T-cell (primary cell): ENCODE data around the gene LRG1. TPM values are rescaled to one million over a fixed set of nuclear protein-coding genes. Genes with fewer than 3 reads are reported as not detected.
"Not testable (repeated sequence)": the region's sequence is repeated elsewhere in the genome, so short reads cannot be mapped to it uniquely, and the experiment has no call there.

Experiments
- ATAC-seq, 4 experiments: fragments of 200-7000 bp in 3 of 4; fragments of 150-1000 bp in 1 of 4; cut with Tn5 transposase; replicated peaks in 1 of 4; 1 replicate in 3 of 4; 2 replicates in 1 of 4; pipeline ENCODE4 v1.10.0; 2021; ENCODE audit warnings: moderate library complexity in 3 of 4, mild to moderate bottlenecking in 2 of 4, moderate number of reproducible peaks in 1 of 4
- CTCF ChIA-PET, 2 donors: fragments of 300-600 bp; sonication (Branson Sonifier 250); formaldehyde crosslinking; loops; one replicate each; lab custom pipeline; 2022; ENCODE audit warnings: antibody characterized with exemption in 2 of 2; lab: Charles Lee
- POLR2A ChIA-PET, 2 donors: fragments of 300-600 bp; sonication (Branson Sonifier 250); formaldehyde crosslinking; loops; one replicate each; lab custom pipeline; 2022; ENCODE audit warnings: antibody characterized with exemption in 2 of 2; lab: Charles Lee
- DNase-seq, 35 experiments: peaks; one replicate each; pipeline versions ENCODE4 v3.0.0 to v3.0.0-alpha.2; 2013 to 2023
- H3K27ac ChIP-seq: one replicate; pipeline ENCODE4 v1.5.1; 2013; ENCODE audit warnings: low read length
- H3K27me3 ChIP-seq, 2 experiments: replicated peaks in 1 of 2; 1 replicate in 1 of 2; 2 replicates in 1 of 2; pipeline versions ENCODE4 v1.6.1 to v1.7.0; 2013; ENCODE audit warnings: low read length in 1 of 2, mixed read lengths in 1 of 2; ENCODE audit not compliant: control insufficient read depth in 2 of 2, insufficient read depth in 2 of 2; ENCODE audit errors: extremely low read depth in 1 of 2
- H3K36me3 ChIP-seq, 2 donors: 1 replicate in 1 of 2; 2 replicates in 1 of 2; pipeline versions ENCODE4 v1.6.1 to v1.7.0; 2013; ENCODE audit warnings: low read length in 1 of 2; ENCODE audit not compliant: control insufficient read depth in 2 of 2, insufficient read depth in 1 of 2; ENCODE audit errors: extremely low read depth in 1 of 2
- H3K4me1 ChIP-seq, 2 experiments: 1 replicate in 1 of 2; 2 replicates in 1 of 2; pipeline versions ENCODE4 v1.6.1 to v1.7.0; 2013; ENCODE audit warnings: low read length in 2 of 2, mixed read lengths in 1 of 2; ENCODE audit not compliant: insufficient read depth in 2 of 2, control insufficient read depth in 1 of 2; ENCODE audit errors: extremely low read depth in 1 of 2
- H3K4me3 ChIP-seq, 2 donors: 1 replicate in 1 of 2; 2 replicates in 1 of 2; pipeline versions ENCODE4 v1.5.1 to v1.7.0; 2013; ENCODE audit warnings: mild to moderate bottlenecking in 2 of 2, low read length in 1 of 2, moderate library complexity in 1 of 2; ENCODE audit not compliant: control insufficient read depth in 1 of 2; ENCODE audit errors: extremely low read depth in 1 of 2
- H3K9me3 ChIP-seq: 2 replicates; pipeline ENCODE4 v1.7.0; 2013
- H3K27ac Mint-ChIP-seq, 2 donors: one replicate each; pipeline ENCODE4 v1.8.0; 2020 to 2021; ENCODE audit warnings: mild to moderate bottlenecking in 2 of 2, mixed read lengths in 2 of 2
- H3K27me3 Mint-ChIP-seq, 2 donors: one replicate each; pipeline ENCODE4 v1.8.0; 2021 to 2022; ENCODE audit warnings: mixed read lengths in 2 of 2
- H3K36me3 Mint-ChIP-seq: one replicate; pipeline ENCODE4 v1.8.0; 2021; ENCODE audit warnings: mixed read lengths
- H3K4me1 Mint-ChIP-seq, 3 donors: one replicate each; pipeline ENCODE4 v1.8.0; 2020 to 2022; ENCODE audit warnings: mixed read lengths in 3 of 3, mild to moderate bottlenecking in 1 of 3
- H3K4me3 Mint-ChIP-seq, 3 donors: one replicate each; pipeline ENCODE4 v1.8.0; 2020 to 2022; ENCODE audit warnings: mild to moderate bottlenecking in 3 of 3, mixed read lengths in 3 of 3, moderate library complexity in 3 of 3
- H3K9me3 Mint-ChIP-seq, 3 donors: one replicate each; pipeline ENCODE4 v1.8.0; 2020 to 2022; ENCODE audit warnings: mixed read lengths in 3 of 3
- WGBS: methylation state at CpG from one replicate; pipeline ENCODE4 v1.1.5; 2013; ENCODE audit warnings: missing lambda C conversion rate; ENCODE audit not compliant: insufficient coverage; 5-methylcytosine and 5-hydroxymethylcytosine counted together
- total RNA-seq, 35 experiments: library from RNA in 6 of 35; stranded (reverse) in 6 of 35; fragments of 120-200 nt in 1 of 35; gene quantifications; one replicate each; pipeline versions ENCODE4 v1.2.1 to v1.2.4 and lab custom pipeline; 2013 to 2026

LRG1 gene
- total RNA-seq, 5 donors from 2014 or later (not counting 1 experiment from before 2014, with no cell fraction given) = 0.13 to 0.32 (median 0.19) TPM; not detected in 2

DNA sequence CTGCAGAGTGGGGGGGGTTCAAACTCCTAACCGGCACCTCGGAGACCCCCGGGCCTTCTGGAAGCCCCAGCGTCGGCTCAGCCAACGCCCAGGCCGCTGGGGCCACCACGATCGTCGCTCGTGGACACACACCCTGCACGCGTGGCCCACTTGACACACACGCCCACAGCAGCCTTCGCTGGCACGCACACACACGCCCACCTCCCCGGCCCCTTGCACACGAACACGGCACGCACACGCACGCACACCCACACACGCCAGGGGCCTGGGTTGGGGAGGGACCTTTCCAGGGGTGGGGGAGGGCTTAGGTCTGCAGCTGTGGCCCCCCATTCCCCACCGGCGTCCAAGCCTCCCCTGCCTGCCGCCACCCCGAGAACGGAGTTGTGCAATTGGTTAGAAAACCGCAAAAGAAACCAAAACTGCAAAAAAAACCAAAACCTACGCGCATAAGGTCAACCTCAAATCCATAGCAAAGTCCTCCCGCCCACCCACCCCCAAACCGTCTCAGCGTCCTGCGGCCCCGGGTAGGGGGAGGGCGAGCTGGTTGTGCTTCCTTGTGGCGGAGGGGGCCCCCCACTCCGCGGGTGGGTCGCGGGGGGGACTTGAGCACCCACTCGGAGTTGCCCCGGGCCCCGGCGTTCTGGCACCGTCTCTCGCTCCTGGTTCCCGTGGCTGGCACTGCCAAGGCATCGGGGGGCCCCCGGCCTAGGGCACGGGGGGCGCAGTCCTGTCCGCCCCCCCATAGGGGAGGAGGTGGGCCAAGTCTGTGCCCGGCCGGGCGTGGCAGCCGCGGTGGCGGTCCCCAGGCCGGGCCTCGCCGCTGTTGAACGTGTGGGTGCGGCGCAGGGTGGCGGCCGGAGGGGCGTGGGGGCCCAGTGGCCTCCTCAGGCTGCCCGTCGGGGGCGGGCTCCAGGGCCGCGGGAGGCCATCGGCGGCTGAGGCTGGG lies 3.3 kb upstream of the LRG1 start:
- DNase-seq (no peak), ATAC-seq (no peak)
- WGBS = 77% methylated on average over 34 of the region's 77 CpGs
- H3K27me3 Mint-ChIP-seq = peaks cover 3 to 14% of the 10 kb centered on the region in 2 donors
- H3K4me3 Mint-ChIP-seq = no peak overlapping the region
- POLR2A ChIA-PET = no interaction called here
- no peaks in the 10 kb centered on the region for H3K36me3 ChIP-seq
- peaks cover 0 to 48% of the 10 kb centered on the region in 2 experiments for H3K27me3 ChIP-seq
- CTCF ChIA-PET = no interaction called here
- H3K4me1 ChIP-seq = peaks cover 0 to 6% of the 10 kb centered on the region in 2 experiments
- H3K9me3 Mint-ChIP-seq = no peaks in the 10 kb centered on the region
- H3K27ac ChIP-seq = no peak overlapping the region
- peaks cover 0 to 6% (median 4%) of the 10 kb centered on the region in 3 donors for H3K4me1 Mint-ChIP-seq
- no peaks in the 10 kb centered on the region for H3K36me3 Mint-ChIP-seq
- no peaks in the 10 kb centered on the region for H3K9me3 ChIP-seq
- H3K27ac Mint-ChIP-seq = no peak overlapping the region
- no peak overlapping the region for H3K4me3 ChIP-seq

DNA sequence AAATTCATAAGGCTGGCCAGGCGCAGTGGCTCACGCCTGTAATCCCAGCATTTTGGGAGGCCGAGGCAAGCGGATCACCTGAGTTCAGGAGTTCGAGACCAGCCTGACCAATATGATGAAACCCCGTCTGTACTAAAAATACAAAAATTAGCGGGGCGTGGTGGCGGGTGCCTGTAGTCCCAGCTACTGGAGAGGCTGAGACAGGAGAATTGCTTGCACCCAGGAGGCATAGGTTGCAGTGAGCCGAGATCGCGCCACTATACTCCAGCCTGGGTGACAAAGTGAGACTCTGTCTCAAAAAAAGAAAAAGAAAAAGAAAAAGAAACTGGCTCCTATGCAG lies 1.9 kb upstream of the LRG1 start:
- H3K4me3 ChIP-seq, POLR2A ChIA-PET, H3K4me1 Mint-ChIP-seq, H3K36me3 ChIP-seq, H3K27ac Mint-ChIP-seq, H3K4me3 Mint-ChIP-seq, H3K27ac ChIP-seq, H3K36me3 Mint-ChIP-seq, ATAC-seq, DNase-seq, H3K4me1 ChIP-seq, H3K9me3 ChIP-seq, CTCF ChIA-PET, H3K9me3 Mint-ChIP-seq: not testable (repeated sequence)
- H3K27me3 ChIP-seq = peaks cover 2 to 48% of the 10 kb centered on the region in 2 experiments
- peaks cover 3 to 22% of the 10 kb centered on the region in 2 donors for H3K27me3 Mint-ChIP-seq
- 90% methylated on average over 10 of the region's 12 CpGs for WGBS

DNA sequence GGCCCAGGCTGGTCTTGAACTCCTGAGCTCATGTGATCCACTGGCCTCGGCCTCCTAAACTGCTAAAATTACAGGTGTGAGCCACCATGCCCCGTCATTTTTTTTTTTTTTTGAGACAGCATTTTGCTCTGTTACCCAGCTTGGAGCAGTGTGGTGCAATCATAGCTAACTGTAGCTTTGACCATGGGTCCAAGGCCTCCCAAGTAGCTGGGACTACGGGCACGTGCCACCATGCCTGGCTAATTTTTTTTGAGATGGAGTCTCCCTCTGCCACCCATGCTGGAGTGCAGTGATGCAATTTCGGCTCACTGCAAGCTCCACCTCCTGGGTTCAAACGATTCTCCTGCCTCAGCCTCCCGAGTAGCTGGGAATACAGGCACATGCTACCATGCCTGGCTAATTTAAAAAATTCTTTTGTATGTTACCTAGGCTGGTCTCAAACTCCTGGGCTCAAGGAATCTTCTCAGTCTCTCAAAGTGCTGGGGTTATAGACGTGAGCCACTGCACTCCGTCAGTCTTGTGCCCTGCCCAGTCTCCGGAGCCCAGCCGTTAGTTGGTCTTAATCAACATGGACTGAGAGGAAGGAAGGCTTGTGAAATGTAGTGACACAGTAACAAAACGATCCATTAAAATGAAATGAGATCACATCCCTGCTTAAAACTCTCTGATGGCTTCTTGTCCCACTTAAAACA lies 1.4 kb upstream of the LRG1 start:
- no peak overlapping the region for H3K4me3 ChIP-seq
- H3K27me3 ChIP-seq = peaks cover 2 to 51% of the 10 kb centered on the region in 2 experiments
- DNase-seq (no peak), ATAC-seq (no peak)
- ChIA-PET POLR2A (no interaction called here), CTCF (no interaction called here)
- no peaks in the 10 kb centered on the region for H3K9me3 Mint-ChIP-seq
- H3K4me1 ChIP-seq = peaks cover 0 to 6% of the 10 kb centered on the region in 2 experiments
- H3K27ac Mint-ChIP-seq = no peak overlapping the region
- peaks cover 3 to 26% of the 10 kb centered on the region in 2 donors for H3K27me3 Mint-ChIP-seq
- H3K4me1 Mint-ChIP-seq = peaks cover 0 to 6% (median 4%) of the 10 kb centered on the region in 3 donors
- H3K4me3 Mint-ChIP-seq = no peak overlapping the region
- H3K27ac ChIP-seq = no peak overlapping the region
- no peaks in the 10 kb centered on the region for H3K9me3 ChIP-seq
- no peaks in the 10 kb centered on the region for H3K36me3 ChIP-seq
- WGBS = 94% methylated on average over 9 of the region's 12 CpGs
- H3K36me3 Mint-ChIP-seq = no peaks in the 10 kb centered on the region

DNA sequence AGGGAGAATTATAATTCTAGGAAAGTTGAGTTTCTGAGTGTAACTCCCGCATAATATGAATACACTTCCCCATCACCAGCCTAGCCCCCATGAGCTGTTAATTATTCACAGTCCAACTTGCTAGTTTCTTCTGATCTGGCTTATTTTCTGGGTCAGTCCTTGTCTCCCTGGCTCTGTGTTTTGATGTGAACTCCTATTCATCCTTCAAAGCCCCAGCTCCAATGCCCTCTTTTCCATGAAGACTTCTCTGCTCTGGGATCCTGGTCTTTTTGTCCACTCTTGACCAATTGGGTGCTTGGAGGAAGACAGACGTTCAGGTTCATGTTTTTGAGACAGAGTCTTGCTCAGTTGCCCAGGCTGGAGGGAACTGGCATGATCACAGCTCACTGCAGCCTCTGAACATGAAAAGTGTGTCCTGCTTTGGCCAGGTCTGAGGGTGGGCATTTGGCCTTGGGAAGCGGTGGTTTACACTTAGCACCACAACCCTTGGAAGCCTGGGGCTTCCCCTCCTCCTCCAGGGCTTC lies 605 bp downstream of the LRG1 start:
- Mint-ChIP-seq H3K4me1 (peaks cover 5 to 13% (median 8%) of the 10 kb centered on the region in 3 donors), H3K27me3 (peaks cover 3 to 30% of the 10 kb centered on the region in 2 donors)
- CTCF ChIA-PET = no interaction called here

DNA sequence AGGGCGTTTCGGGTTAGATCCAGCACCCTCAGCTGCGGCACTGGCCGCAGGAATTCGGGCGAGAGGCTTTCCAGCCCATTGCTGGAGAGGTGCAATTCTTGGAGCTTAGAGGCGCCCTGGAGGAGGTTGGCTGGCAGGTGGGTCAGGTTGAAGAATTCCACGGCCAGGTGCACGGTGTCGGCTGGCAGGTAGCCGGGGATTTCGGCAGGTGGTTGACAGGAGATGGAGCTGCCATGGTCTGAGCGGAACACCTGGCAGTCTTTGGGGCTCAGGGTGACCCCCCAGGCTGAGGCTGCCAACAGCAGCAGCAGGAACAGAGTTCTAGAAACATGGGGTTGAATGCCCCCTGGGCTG lies 1.3 kb downstream of the LRG1 start:
- no peaks in the 10 kb centered on the region for H3K36me3 ChIP-seq
- DNase-seq = no peak
- H3K4me1 ChIP-seq = peaks cover 0 to 17% of the 10 kb centered on the region in 2 experiments
- POLR2A ChIA-PET = no interaction called here
- no peak overlapping the region for H3K27ac ChIP-seq
- peaks cover 5 to 13% (median 8%) of the 10 kb centered on the region in 3 donors for H3K4me1 Mint-ChIP-seq
- no peak overlapping the region for H3K27ac Mint-ChIP-seq
- ATAC-seq = no peak
- H3K27me3 Mint-ChIP-seq = peaks cover 3 to 31% of the 10 kb centered on the region in 2 donors
- CTCF ChIA-PET = no interaction called here
- H3K9me3 ChIP-seq = no peaks in the 10 kb centered on the region
- H3K36me3 Mint-ChIP-seq = no peaks in the 10 kb centered on the region
- H3K9me3 Mint-ChIP-seq = no peaks in the 10 kb centered on the region
- 91% methylated on average over 12 of the region's 13 CpGs for whole genome bisulfite sequencing
- H3K4me3 Mint-ChIP-seq = no peak overlapping the region
- H3K4me3 ChIP-seq = no peak overlapping the region
- H3K27me3 ChIP-seq = peaks cover 2 to 73% of the 10 kb centered on the region in 2 experiments

More for the DNA sequence above, 605 bp downstream of the LRG1 start:
- no peaks in the 10 kb centered on the region for H3K9me3 ChIP-seq
- H3K36me3 ChIP-seq = no peaks in the 10 kb centered on the region
- peaks cover 0 to 17% of the 10 kb centered on the region in 2 experiments for H3K4me1 ChIP-seq
- no peaks in the 10 kb centered on the region for H3K9me3 Mint-ChIP-seq
- H3K4me3 Mint-ChIP-seq = no peak overlapping the region
- no peak overlapping the region for H3K4me3 ChIP-seq
- no peak overlapping the region for H3K27ac Mint-ChIP-seq
- no peaks in the 10 kb centered on the region for H3K36me3 Mint-ChIP-seq
- DNase-seq (no peak), ATAC-seq (no peak)
- WGBS = 79% methylated on average over 2 of the region's 3 CpGs
- POLR2A ChIA-PET = no interaction called here
- no peak overlapping the region for H3K27ac ChIP-seq
- H3K27me3 ChIP-seq = peaks cover 2 to 67% of the 10 kb centered on the region in 2 experiments

DNA sequence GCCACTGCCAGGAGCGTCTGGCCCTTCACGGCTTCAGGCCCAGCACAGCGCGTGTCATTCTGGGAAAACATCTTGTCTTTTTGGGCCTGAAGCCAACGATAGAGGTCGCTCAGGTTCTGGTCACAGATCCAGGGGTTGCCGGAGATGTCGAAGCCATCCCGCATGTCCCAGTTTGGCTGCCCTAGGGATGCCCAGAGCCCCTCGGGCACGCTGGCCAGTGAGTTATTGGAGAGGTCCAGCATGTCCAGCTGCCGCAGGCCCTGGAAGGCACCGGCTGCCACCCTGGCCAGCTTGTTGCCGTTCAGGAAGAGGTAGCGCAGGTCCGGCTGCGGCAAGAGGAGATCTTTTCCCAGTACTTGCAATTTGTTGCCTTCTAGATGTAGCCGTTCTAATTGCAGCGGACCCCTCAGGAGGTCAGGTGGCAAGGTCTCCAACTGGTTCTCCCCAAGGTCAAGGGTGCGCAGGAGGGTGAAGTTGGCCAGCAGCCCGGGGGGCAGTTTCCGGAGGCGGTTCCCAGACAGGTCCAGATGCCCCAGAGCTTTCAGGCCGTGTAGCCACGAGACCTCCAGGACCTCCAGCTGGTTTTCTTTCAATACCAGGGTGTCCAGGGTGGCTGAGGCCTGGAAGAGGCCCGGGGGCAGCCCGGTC lies 1.8 kb downstream of the LRG1 start:
- no peak overlapping the region for H3K4me3 Mint-ChIP-seq
- Histone ChIP-seq H3K4me3 (no peak overlapping the region), H3K27me3 (peaks cover 2 to 73% of the 10 kb centered on the region in 2 experiments), H3K9me3 (no peaks in the 10 kb centered on the region), H3K27ac (no peak overlapping the region), H3K4me1 (peaks cover 0 to 17% of the 10 kb centered on the region in 2 experiments), H3K36me3 (no peaks in the 10 kb centered on the region)
- DNase-seq (no peak), ATAC-seq (no peak)
- WGBS = 87% methylated on average over 26 of the region's 27 CpGs
- ChIA-PET CTCF (no interaction called here), POLR2A (no interaction called here)
- H3K9me3 Mint-ChIP-seq = no peaks in the 10 kb centered on the region
- H3K4me1 Mint-ChIP-seq = peaks cover 5 to 13% (median 8%) of the 10 kb centered on the region in 3 donors
- H3K36me3 Mint-ChIP-seq = no peaks in the 10 kb centered on the region
- H3K27ac Mint-ChIP-seq = no peak overlapping the region
- peaks cover 3 to 32% of the 10 kb centered on the region in 2 donors for H3K27me3 Mint-ChIP-seq
